Erythroblast (primary cell): ENCODE results near the gene KCNIP3.

Experiments used
- GATA1 ChIP-seq: IDR thresholded peaks from 2 replicates; pipeline ENCODE4 v1.6.1; 2011; ENCODE audit warnings: low read depth, mild to moderate bottlenecking, control low read depth, low read length, moderate library complexity
- POLR2A ChIP-seq: IDR thresholded peaks from 2 replicates; pipeline ENCODE4 v1.6.1; 2011; ENCODE audit warnings: mild to moderate bottlenecking, low read length

- TF ChIP-seq POLR2A (no peak), GATA1 (no peak)
Measured at GRCh38 chr2:95296011-95296410, 1.1 kb upstream of the KCNIP3 start.
